ENCODE data around the gene DOCK10.
"Not testable (repeated sequence)": the region's sequence is repeated elsewhere in the genome, so short reads cannot be mapped to it uniquely, and the experiment has no call there.

Gene DOCK10

DNA sequence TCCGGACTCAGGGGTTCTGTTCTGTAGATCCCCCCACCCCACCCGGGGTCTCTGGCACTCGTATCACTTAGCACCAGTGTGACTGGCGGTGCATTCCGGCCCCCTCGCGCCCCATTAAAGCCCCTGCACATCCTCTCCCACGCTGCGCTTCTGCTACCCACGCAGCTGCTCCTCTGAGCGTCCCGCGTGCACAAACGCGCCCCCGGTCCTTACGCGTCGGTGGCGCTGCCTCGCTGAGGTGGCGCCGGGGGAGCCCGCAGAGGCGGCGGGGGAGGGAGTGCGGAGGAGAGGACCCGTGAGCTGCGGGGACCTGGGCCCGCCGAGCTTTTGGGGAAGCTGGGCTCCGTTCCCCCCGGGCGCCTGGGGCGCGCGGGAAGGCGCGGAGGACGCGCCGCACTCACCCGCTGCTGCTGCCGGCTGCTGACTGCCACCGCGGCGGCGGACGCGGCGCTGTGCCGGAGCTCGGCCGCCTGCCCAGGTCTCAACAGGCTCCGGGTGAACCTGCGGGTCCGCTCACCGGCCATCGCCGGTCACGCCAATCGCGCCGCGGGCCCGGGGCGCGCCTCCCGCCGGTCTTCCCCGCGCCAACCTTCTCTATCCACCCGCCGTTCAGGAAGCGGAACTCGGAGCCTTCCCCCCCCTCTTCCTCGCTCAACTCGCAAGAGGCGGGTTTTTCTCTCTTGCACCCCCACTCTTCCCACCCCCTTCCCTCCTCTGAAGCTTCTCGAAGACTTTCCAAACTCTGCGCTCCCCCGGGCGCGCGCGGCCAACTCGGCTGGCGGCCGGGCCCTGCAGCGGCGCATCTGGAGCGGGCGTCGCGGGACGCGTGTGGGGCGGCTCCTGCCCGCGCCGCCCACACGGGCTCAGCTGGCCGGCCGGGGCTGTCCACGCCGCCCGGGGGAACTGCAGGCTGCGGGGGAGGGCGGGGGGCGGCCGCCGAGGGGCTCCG, at the start of gene DOCK10:
Gene DOCK10 (minus strand): TSS at position 618 of the 949 bp plus-strand sequence. CDS start 94 bp downstream, at position 524.
- DNase-seq (ENCODE audit: low read depth in 2 of 2, low spot score in 1 of 2): no peak

DNA sequence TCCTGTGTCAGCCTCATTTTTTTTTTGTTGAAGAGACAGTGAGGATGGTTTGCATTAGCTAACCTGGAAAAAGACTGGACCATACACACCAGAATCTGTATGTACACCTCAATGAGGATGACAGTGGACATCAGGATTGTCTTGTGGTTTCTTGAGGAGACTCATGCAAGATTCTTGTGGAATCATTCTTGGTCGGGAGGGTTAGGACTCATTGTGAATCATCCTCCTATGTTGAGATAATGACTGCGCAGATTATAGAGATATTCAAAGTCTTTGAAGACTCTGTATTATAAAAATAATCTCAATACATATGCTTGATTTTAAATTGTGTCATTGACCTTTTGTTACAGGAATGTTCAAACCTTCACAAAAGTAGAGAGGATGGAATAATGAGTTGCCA, 49.1 kb upstream of the DOCK10 start:
- no peak for DNase-seq (ENCODE audit: low read depth in 2 of 2, low spot score in 1 of 2)

DNA sequence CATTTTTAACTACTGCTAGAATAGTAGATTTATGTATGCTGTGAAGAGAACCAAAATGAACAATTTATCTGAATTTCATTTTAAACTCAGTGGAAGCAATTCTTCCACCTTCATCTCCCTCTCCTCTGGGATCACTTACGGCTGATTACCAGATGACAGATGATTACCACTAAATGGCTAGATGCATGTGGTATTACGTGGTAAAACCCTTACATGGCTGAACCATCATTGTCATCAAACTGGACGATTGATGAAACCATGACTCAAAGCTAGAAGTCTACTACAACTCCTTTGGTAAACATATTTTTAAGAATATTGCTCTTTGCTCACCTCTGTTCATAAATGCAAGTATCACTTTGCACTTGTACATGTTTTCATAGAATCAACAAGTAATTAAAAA, 48.5 kb upstream of the DOCK10 start:
- DNase-seq (ENCODE audit: low read depth in 2 of 2, low spot score in 1 of 2): no peak

DNA sequence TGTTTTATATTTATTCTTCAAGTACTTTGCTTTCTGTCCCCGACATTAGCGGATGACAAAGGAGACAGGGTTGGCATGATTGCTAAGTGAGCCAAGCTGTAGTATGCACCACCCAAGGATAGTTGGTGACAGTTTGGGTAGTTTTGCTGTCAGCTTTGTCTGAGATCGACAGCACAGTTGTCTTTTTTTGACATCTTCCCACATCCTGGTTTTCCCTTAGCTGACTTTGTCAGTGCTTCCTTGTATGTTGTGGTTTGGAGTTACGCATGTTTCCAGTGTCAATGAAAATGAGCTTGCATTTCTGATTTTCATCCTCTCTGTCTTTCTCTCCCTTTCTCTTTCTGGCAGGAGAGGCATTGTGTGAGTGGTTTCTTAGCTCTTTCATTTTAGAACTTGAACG, 44.6 kb upstream of the DOCK10 start:
- no peak for DNase-seq (ENCODE audit: low read depth in 2 of 2, low spot score in 1 of 2)

DNA sequence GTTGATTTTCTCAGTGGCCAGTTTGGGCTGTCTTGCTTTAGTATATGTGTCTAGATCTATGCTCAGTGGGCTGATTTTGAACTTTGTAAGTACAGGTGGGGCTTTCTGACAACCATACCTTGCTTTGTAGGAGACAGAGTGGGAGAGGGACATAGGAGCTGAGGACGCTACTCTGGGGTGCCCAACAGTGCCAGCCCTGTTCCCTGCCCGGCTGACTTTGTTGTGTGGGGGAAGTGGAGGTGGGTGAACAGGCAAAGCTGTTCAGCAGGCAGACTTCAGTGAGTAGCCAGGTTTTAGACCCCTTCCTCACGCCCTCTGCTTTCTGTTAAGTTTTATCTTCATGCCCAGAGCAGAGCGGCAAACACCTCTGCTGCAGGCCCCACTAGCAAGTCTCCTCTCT, 44.2 kb upstream of the DOCK10 start:
- DNase-seq (ENCODE audit: low read depth in 2 of 2, low spot score in 1 of 2): no peak

- DNase-seq (ENCODE audit: low read depth in 2 of 2, low spot score in 1 of 2): no peak
Measured at GRCh38 chr2:225083276-225083675, 41.0 kb upstream of the DOCK10 start.

DNA sequence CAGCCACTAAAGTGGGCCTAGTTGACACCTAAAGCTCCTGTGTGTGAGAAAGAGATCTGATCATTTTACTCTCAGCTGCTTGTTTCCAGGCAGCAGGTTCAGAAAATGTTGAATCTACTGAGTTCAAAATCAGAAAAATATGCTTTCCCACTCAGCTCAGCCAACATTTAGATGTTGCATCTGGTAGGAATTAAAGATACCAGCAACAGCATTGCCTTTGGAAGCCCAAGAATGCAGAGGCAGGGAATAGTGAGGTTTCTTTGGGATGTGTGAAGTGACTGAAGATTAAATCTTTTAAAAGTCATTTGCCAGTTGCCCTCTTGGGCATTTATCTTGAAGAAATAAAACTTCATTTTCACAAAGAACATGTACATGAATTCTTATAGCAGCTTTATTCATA, 33.9 kb upstream of the DOCK10 start:
- DNase-seq (ENCODE audit: low read depth in 2 of 2, low spot score in 1 of 2): no peak

DNA sequence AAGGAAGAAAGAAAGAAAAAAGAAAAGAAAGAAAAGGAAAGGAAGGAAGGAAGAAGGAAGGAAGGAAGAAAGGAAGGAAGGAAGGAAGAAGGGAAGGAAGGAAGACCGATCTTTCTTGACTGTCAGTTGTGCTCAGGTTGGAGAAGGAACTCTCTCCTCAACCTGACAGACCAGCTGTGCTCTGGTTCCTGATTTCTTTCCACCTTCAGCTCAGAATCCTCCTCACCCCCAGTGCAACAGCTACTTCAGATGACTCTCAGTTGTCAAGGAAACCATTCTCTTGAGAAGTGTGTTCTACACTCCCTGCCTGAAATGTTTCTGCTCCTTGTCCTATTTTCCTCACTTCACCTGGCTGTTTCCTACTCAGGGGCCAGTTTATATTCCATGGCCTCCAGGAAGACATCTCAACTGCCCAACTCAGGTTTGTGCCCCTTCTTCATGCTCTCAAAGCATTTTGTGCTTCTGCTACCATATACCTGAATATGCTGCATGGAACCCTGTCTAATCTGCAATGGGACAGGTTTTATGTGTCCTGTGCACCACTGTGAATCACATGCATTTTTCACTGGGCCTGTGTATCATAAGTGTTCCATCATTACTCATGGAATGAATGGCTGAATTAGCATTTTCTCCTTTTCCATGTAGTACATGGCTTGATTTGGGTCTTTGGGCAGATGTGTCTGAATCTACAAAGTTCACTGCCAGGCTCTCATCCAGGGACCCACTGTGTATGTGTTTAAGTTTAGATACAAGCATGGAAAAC, 32.8 kb upstream of the DOCK10 start:
- no peak for DNase-seq (ENCODE audit: low read depth in 2 of 2, low spot score in 1 of 2)

- no peak for DNase-seq (ENCODE audit: low read depth in 2 of 2, low spot score in 1 of 2)
Measured at GRCh38 chr2:225074366-225074765, 32.1 kb upstream of the DOCK10 start.

GRCh38 chr2:225073198-225073597, 30.9 kb upstream of the DOCK10 start:
- DNase-seq (ENCODE audit: low read depth in 2 of 2, low spot score in 1 of 2): no peak

DNA sequence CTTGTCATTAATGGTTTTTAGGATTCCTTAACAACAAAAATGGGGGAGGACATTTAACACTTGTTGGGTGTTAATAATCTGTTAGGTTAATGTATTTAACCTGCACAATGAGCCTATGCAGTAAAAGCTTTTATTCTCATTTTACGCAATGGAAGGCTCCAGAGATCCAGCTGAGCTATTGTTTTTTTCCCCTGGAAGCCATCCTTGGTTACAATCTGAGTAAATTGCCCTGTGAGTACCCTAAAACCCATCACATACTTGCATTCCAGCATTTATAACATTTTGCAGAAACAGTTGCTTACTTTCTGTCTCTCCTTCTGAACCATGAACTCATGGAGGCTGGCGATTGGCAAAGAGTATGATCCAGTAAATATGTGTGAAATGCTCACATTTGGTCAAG, 30.2 kb upstream of the DOCK10 start:
- DNase-seq (ENCODE audit: low read depth in 2 of 2, low spot score in 1 of 2): no peak

GRCh38 chr2:225070811-225071210, 28.5 kb upstream of the DOCK10 start:
- DNase-seq (ENCODE audit: low read depth in 2 of 2, low spot score in 1 of 2): no peak

- no peak for DNase-seq (ENCODE audit: low read depth in 2 of 2, low spot score in 1 of 2)
Measured at GRCh38 chr2:225069966-225070365, 27.7 kb upstream of the DOCK10 start.

DNA sequence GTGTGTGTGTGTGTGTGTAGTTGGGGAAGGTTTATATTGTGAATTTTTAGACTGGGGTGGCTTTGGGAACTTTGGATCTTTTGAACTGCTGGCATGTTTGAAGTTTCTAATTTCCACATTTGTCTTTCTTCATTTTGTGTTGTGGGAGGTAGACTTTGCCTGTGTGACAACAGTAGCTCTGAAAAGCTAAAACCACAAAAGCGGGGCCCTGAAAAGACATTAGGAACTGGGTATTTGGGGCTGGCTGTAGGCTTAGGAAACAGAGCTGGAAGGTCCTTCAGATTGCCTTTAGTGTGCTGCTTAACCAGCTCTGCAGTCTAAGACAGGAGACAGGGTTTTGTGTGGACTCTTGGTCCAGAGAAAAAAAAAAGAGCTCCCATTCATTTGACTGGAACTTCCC, 27.2 kb upstream of the DOCK10 start:
- no peak for DNase-seq (ENCODE audit: low read depth in 2 of 2, low spot score in 1 of 2)

- DNase-seq (ENCODE audit: low read depth in 2 of 2, low spot score in 1 of 2): no peak
Measured at GRCh38 chr2:225065882-225066281, 23.6 kb upstream of the DOCK10 start.

DNA sequence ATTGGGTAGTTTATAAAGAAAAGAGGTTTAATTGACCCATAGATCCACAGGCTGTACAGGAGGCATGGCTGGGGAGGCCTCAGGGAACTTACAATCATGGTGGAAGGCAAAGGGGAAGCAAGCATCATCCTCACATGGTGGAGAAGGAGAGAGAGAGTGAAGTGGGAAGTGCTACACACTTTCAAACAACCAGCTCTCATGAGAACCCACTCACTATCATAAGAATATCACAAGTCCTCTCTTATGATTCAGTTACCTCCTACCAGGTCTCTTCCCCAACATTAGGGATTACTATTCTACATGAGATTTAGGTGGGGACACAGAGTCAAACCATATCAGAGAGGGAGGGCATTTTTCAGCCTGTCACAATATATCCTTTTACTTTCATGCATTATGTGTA, 22.7 kb upstream of the DOCK10 start:
- DNase-seq (ENCODE audit: low read depth in 2 of 2, low spot score in 1 of 2): no peak

DNA sequence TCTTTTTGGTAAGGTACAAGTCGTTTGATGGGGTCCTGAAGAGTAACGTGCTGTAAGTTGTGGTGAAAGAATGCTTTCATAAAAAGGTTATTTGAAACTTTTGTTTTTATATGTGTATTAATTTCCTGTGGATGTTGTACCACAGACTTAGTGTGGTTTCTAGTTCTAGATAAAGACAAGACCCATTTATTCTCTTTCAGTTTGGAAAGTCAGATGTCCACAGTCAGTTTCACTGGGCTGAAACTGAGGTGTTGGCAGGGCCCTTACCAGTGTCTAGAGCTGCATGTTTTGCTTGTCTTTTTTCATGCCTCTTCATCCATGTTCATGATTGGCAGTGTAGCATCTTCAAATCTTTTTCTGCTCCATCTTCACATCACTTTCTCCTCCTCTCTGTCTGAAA, 22.1 kb upstream of the DOCK10 start:
- DNase-seq (ENCODE audit: low read depth in 2 of 2, low spot score in 1 of 2): no peak

DNA sequence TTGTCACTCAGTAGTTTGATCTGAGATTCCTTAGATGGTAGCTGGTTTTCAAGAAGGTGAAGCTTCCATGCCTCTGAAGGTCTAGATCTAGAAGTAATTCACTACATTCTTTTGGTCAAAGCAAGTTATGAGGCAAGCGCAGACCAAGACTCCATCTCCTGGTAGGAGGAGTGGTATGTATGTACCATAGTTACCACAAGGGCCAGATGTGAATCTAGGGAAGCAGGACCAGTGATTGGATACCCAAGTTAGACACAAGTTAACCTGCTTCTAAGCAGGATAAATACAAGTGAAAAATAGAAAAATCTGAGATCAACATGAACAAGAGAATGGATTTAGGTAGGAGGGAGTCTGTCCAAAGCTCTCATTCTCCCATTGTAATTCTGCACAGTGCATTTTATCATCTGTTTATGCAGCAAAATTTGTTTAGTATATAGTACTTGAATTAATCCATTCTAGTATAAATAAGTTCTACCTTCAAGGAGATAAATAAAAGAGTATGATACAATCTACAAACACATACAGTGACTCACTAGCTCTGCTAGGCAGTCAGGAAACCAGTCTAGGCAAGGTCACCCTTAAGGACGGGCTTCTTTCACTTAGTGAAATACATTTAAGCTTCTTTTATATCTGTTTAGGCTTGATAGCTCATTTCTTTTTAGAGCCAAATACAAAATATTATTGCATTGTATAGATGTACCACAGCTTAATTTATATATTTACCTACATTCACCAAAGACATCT, 14.2 kb upstream of the DOCK10 start:
- DNase-seq (ENCODE audit: low read depth in 2 of 2, low spot score in 1 of 2): no peak

DNA sequence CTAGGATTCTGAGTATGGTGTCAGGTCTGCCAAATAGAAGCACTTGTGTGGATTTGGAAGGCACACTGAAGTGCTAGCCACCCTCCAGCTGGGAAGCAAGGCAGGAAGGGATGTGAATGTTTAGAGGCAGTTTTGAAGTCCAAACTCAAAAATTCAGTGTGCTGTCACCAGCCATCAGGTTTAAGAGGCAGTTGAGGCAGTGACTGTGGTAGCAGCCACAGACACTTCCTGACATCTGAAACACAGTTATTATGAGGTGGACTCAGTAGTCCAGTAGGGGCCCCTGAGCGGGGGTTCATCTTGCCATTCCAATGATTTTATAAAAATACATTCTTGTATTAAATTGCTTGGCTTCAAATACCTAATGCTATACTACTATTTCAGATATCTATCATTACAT, 13.4 kb upstream of the DOCK10 start:
- no peak for DNase-seq (ENCODE audit: low read depth in 2 of 2, low spot score in 1 of 2)

- no peak for DNase-seq (ENCODE audit: low read depth in 2 of 2, low spot score in 1 of 2)
Measured at GRCh38 chr2:225052703-225053102, 10.4 kb upstream of the DOCK10 start.

DNA sequence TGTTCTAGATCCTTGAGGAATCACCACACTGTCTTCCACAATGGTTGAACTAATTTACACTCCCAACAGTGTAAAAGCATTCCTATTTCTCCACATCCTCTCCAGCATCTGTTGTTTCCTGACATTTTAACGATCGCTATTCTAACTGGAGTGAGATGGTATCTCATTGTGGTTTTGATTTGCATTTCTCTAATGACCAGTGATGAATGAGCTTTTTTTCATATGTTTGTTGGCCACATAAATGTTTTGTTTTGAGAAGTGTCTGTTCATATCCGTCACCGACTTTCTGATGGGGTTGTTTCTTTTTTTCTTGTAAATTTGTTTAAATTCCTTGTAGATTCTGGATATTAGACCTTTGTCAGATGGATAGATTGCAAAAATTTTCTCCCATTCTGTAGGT, 5.2 kb upstream of the DOCK10 start:
- DNase-seq (ENCODE audit: low read depth in 2 of 2, low spot score in 1 of 2): not testable (repeated sequence)

DNA sequence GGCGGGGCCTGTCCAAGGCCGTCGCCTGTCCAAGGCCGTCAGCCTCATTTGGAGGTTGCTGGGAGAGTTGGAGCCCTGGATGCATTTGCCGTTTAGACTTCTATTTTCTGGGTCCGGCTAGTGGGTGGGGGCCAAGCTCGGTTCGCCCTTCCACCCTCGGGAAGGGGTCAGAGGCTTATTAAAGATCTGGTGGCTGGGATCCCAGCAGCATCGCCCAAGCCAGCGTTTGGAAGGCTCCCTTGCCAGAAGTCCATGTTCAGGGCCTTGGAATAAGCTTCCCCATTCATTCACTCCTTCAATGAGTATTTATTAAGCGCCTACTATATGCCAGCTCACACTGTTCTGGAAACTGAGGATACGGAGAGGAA, 516 bp upstream of the DOCK10 start:
- no peak for DNase-seq (ENCODE audit: low read depth in 2 of 2, low spot score in 1 of 2)
